ENCODE results near the gene MARS1.

DNA sequence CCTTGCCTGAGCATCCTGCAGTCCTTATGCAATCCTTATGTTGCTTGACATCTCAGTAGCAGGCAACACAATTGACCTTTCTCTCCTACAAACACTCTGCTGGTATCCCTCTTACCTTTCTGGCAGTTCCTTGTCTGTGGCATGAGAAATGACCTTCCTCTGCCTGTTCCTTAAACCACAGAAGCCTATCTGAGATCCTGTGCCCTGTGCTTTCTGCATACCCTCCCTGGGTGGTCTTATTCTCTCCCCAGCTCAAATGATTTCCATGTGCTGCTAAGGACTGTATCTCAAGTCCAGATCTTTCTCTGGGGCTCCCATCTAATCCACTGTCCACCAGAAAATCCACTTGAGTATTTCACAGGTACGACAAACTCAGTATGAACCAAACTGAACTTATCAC, 6.2 kb upstream of the MARS1 start:
- TF ChIP-seq, protein P1, sequence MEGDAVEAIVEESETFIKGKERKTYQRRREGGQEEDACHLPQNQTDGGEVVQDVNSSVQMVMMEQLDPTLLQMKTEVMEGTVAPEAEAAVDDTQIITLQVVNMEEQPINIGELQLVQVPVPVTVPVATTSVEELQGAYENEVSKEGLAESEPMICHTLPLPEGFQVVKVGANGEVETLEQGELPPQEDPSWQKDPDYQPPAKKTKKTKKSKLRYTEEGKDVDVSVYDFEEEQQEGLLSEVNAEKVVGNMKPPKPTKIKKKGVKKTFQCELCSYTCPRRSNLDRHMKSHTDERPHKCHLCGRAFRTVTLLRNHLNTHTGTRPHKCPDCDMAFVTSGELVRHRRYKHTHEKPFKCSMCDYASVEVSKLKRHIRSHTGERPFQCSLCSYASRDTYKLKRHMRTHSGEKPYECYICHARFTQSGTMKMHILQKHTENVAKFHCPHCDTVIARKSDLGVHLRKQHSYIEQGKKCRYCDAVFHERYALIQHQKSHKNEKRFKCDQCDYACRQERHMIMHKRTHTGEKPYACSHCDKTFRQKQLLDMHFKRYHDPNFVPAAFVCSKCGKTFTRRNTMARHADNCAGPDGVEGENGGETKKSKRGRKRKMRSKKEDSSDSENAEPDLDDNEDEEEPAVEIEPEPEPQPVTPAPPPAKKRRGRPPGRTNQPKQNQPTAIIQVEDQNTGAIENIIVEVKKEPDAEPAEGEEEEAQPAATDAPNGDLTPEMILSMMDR (IDR thresholded peaks at IDR 0.05): no peak
- no peak for TF ChIP-seq ZFX (IDR thresholded peaks at IDR 0.05; ENCODE audit: borderline replicate concordance)

Data from 22Rv1 (cell line).